IMR-90 (cell line): ENCODE data around the gene HPN. TPM values are rescaled to one million over a fixed set of nuclear protein-coding genes. Genes with fewer than 3 reads are reported as not detected.

Experiments
- ATAC-seq: fragments of 200-7000 bp; cut with Tn5 transposase; 2 replicates; pipeline ENCODE4 v1.9.1; 2020; ENCODE audit warnings: low read depth, mild to moderate bottlenecking, moderate library complexity
- BruUV-seq: library from RNA; stranded (reverse); fragments of 400-500 nt; replicated peaks from 2 replicates; lab custom pipeline; 2021; lab: Mats Ljungman, UMichigan
- CTCF ChIA-PET: fragments of 300-600 bp; formaldehyde crosslinking; extraction: SDS; loops from one replicate; lab custom pipeline; 2021; ENCODE audit warnings: antibody characterized with exemption; lab: Yijun Ruan, JAX
- POLR2A ChIA-PET: fragments of 300-600 bp; sonication (Branson Sonifier 250); formaldehyde crosslinking; loops from one replicate; lab custom pipeline; 2022; ENCODE audit warnings: antibody characterized with exemption; ENCODE audit not compliant: unreplicated experiment; lab: Charles Lee
- DNase-seq: peaks from one replicate; pipeline ENCODE4 v3.0.0; 2013
- H2AFZ ChIP-seq: replicated peaks from 2 replicates; pipeline ENCODE3; 2013; ENCODE audit warnings: low read length, mild to moderate bottlenecking; ENCODE audit not compliant: poor library complexity
- H2AK5ac ChIP-seq: 2 replicates; pipeline ENCODE4 v1.6.1; 2013; ENCODE audit warnings: low read depth, low read length, inconsistent platforms
- H2AK9ac ChIP-seq: replicated peaks from 2 replicates; pipeline ENCODE3; 2013; ENCODE audit warnings: mild to moderate bottlenecking, low read depth, low read length, moderate library complexity; ENCODE audit not compliant: poor library complexity
- H2BK120ac ChIP-seq: 2 replicates; pipeline ENCODE4 v1.6.1; 2013; ENCODE audit warnings: low read depth, low read length, inconsistent platforms
- H2BK15ac ChIP-seq: 3 replicates; pipeline ENCODE4 v1.6.1; 2013; ENCODE audit warnings: low read depth, low read length, inconsistent platforms
- H2BK20ac ChIP-seq: 2 replicates; pipeline ENCODE4 v1.6.1; 2013; ENCODE audit warnings: low read depth, mild to moderate bottlenecking, inconsistent platforms, low read length, moderate library complexity
- H2BK5ac ChIP-seq: 2 replicates; pipeline ENCODE4 v1.6.1; 2013; ENCODE audit warnings: mild to moderate bottlenecking, low read depth, low read length, inconsistent platforms; ENCODE audit not compliant: poor library complexity, severe bottlenecking
- H3K14ac ChIP-seq: replicated peaks from 2 replicates; pipeline ENCODE4 v1.6.1; 2013; ENCODE audit warnings: low read depth, low read length, inconsistent platforms
- H3K18ac ChIP-seq: 2 replicates; pipeline ENCODE4 v1.6.1; 2013; ENCODE audit warnings: low read depth, low read length, control low read depth
- H3K23ac ChIP-seq: 2 replicates; pipeline ENCODE4 v1.6.1; 2013; ENCODE audit warnings: low read depth, low read length, inconsistent platforms
- H3K27ac ChIP-seq: 2 replicates; pipeline ENCODE4 v1.5.1; 2013; ENCODE audit warnings: mild to moderate bottlenecking, control low read depth, low read length; ENCODE audit not compliant: insufficient read depth
- H3K27me3 ChIP-seq: 2 replicates; pipeline ENCODE4 v1.6.1; 2013; ENCODE audit warnings: low read length; ENCODE audit not compliant: control insufficient read depth, insufficient read depth
- H3K36me3 ChIP-seq: 2 replicates; pipeline ENCODE4 v1.6.1; 2013; ENCODE audit warnings: low read length, mixed read lengths; ENCODE audit not compliant: control insufficient read depth, insufficient read depth
- H3K4ac ChIP-seq: 2 replicates; pipeline ENCODE4 v1.6.1; 2013; ENCODE audit warnings: low read depth, low read length, inconsistent platforms
- H3K4me1 ChIP-seq: 2 replicates; pipeline ENCODE4 v1.6.1; 2013; ENCODE audit warnings: low read length, mixed read lengths; ENCODE audit not compliant: control insufficient read depth, insufficient read depth
- H3K4me2 ChIP-seq: 2 replicates; pipeline ENCODE4 v1.6.1; 2013; ENCODE audit warnings: low read depth, mild to moderate bottlenecking, control low read depth, low read length, moderate library complexity
- H3K4me3 ChIP-seq: 2 replicates; pipeline ENCODE4 v1.5.1; 2013; ENCODE audit warnings: low read depth, mild to moderate bottlenecking, control low read depth, low read length, moderate library complexity; ENCODE audit not compliant: insufficient read depth
- H3K56ac ChIP-seq: 2 replicates; pipeline ENCODE4 v1.6.1; 2013; ENCODE audit warnings: low read length, inconsistent platforms; ENCODE audit not compliant: insufficient read depth; ENCODE audit errors: extremely low read depth
- H3K79me1 ChIP-seq, 2 experiments: 2 replicates each; pipeline ENCODE4 v1.6.1; 2013; ENCODE audit warnings: low read length in 2 of 2, inconsistent platforms in 1 of 2, low read depth in 1 of 2
- H3K9ac ChIP-seq: 2 replicates; pipeline ENCODE4 v1.6.1; 2013; ENCODE audit warnings: low read depth, low read length, control low read depth
- H3K9me1 ChIP-seq: 2 replicates; pipeline ENCODE4 v1.6.1; 2013; ENCODE audit warnings: low read length, inconsistent platforms; ENCODE audit not compliant: insufficient read depth
- H3K9me3 ChIP-seq: 2 replicates; pipeline ENCODE4 v1.6.1; 2013; ENCODE audit warnings: low read length; ENCODE audit not compliant: control insufficient read depth, insufficient read depth
- H4K20me1 ChIP-seq: 2 replicates; pipeline ENCODE4 v1.6.1; 2013; ENCODE audit warnings: low read length, inconsistent platforms; ENCODE audit not compliant: insufficient read depth
- H4K5ac ChIP-seq: 2 replicates; pipeline ENCODE4 v1.6.1; 2013; ENCODE audit warnings: mild to moderate bottlenecking, low read depth, low read length, control low read depth
- H4K8ac ChIP-seq, 2 experiments: 2 replicates each; pipeline ENCODE4 v1.6.1; 2013; ENCODE audit warnings: low read depth in 2 of 2, low read length in 2 of 2, control low read depth in 1 of 2, inconsistent platforms in 1 of 2
- H4K91ac ChIP-seq: 2 replicates; pipeline ENCODE4 v1.6.1; 2013; ENCODE audit warnings: low read depth, low read length, inconsistent platforms; ENCODE audit not compliant: insufficient read depth
- BHLHE40 ChIP-seq: fragments of 150-350 bp; IDR thresholded peaks from 2 replicates; pipeline ENCODE4 v1.6.1; 2016; ENCODE audit warnings: mild to moderate bottlenecking, low read depth, low read length
- CEBPB ChIP-seq: IDR thresholded peaks from 2 replicates; pipeline ENCODE4 v1.6.1; 2012; ENCODE audit warnings: low read depth, low read length, improper control_type of control experiment
- CHD1 ChIP-seq: IDR thresholded peaks from 2 replicates; pipeline ENCODE4 v1.6.1; 2012; ENCODE audit warnings: low read depth, low read length, improper control_type of control experiment
- ELK1 ChIP-seq: fragments of 150-350 bp; IDR thresholded peaks from 2 replicates; pipeline ENCODE4 v1.6.1; 2016; ENCODE audit warnings: low read depth, mild to moderate bottlenecking, low read length, moderate library complexity, borderline replicate concordance
- FOS ChIP-seq: fragments of 150-350 bp; IDR thresholded peaks from 2 replicates; pipeline ENCODE4 v1.6.1; 2016; ENCODE audit warnings: low read depth, low read length
- MAFK ChIP-seq: IDR thresholded peaks from 2 replicates; pipeline ENCODE4 v1.6.1; 2012; ENCODE audit warnings: low read depth, low read length, improper control_type of control experiment
- MAZ ChIP-seq: IDR thresholded peaks from 2 replicates; pipeline ENCODE4 v1.6.1; 2012; ENCODE audit warnings: low read depth, mild to moderate bottlenecking, low read length, improper control_type of control experiment, moderate library complexity, borderline replicate concordance
- MXI1 ChIP-seq: IDR thresholded peaks from 2 replicates; pipeline ENCODE4 v1.6.1; 2012; ENCODE audit warnings: low read depth, mild to moderate bottlenecking, low read length, moderate library complexity, borderline replicate concordance
- NFE2L2 ChIP-seq: fragments of 150-350 bp; IDR thresholded peaks from 2 replicates; pipeline ENCODE4 v1.6.1; 2016; ENCODE audit warnings: low read depth, mild to moderate bottlenecking, low read length
- POLR2A ChIP-seq: IDR thresholded peaks from 2 replicates; pipeline ENCODE4 v1.6.1; 2012; ENCODE audit warnings: mild to moderate bottlenecking, low read depth, low read length
- RAD21 ChIP-seq: IDR thresholded peaks from 2 replicates; pipeline ENCODE4 v1.6.1; 2012; ENCODE audit warnings: low read length, improper control_type of control experiment
- RCOR1 ChIP-seq: IDR thresholded peaks from 2 replicates; pipeline ENCODE4 v1.6.1; 2012; ENCODE audit warnings: mild to moderate bottlenecking, low read length, improper control_type of control experiment; ENCODE audit not compliant: insufficient replicate concordance
- RFX5 ChIP-seq: IDR thresholded peaks from 2 replicates; pipeline ENCODE4 v1.8.0; 2012; ENCODE audit warnings: low read depth, mild to moderate bottlenecking, low read length, moderate library complexity
- SMC3 ChIP-seq: fragments of 150-350 bp; IDR thresholded peaks from 2 replicates; pipeline ENCODE4 v1.6.1; 2016; ENCODE audit warnings: low read depth, mild to moderate bottlenecking, antibody characterized with exemption, low read length, moderate library complexity
- WGBS, 2 experiments: methylation state at CpG; one replicate each; pipeline versions ENCODE4 v1.1.5 to v1.1.7; 2013; ENCODE audit warnings: missing lambda C conversion rate in 2 of 2; ENCODE audit not compliant: insufficient read length in 1 of 2; ENCODE audit errors: extremely low coverage in 2 of 2; 5-methylcytosine and 5-hydroxymethylcytosine counted together
- dilution Hi-C: fragments of 300-500 bp; cut with HindIII; formaldehyde crosslinking; loops from one replicate; pipeline ENCODE4 v1.14.3; 2018; ENCODE audit warnings: low sequenced_read_pairs; ENCODE audit not compliant: unreplicated experiment
- in situ Hi-C: fragments of 300-500 bp; cut with MboI; formaldehyde crosslinking; loops from 3 replicates; pipeline ENCODE4 v1.14.3; 2019; ENCODE audit warnings: low sequenced_read_pairs, inconsistent platforms, mixed read lengths
- intact Hi-C: fragments of 100-400 bp; cut with micrococcal nuclease; formaldehyde crosslinking; loops from 2 replicates; pipeline ENCODE4 v1.10.0; 2022
- polyA plus RNA-seq, 3 experiments: library from polyadenylated mRNA; depleted of rRNA; stranded (reverse); fragments of >200 nt; gene quantifications; 2 replicates each; pipeline ENCODE4 v1.2.3, GENCODE V29; 2012; ENCODE audit warnings: low replicate concordance in 1 of 3
- total RNA-seq: library from RNA; depleted of rRNA; stranded (reverse); fragments of >200 nt; gene quantifications from 2 replicates; pipeline ENCODE4 v1.2.3, GENCODE V29; 2012
- TF ChIP-seq, protein P1 (sequence below): fragments of 150-350 bp; IDR thresholded peaks from 2 replicates; pipeline ENCODE4 v1.6.1; 2017; ENCODE audit warnings: mild to moderate bottlenecking, antibody characterized with exemption, low read length, low read depth
- TF ChIP-seq, protein P2 (sequence below): conservative IDR thresholded peaks from 2 replicates; pipeline ENCODE4 v1.5.1; 2012; ENCODE audit warnings: mild to moderate bottlenecking, low read depth, low read length, improper control_type of control experiment

The HPN gene
- total and polyA plus RNA-seq, 2 of the 4 experiments (the other 2 are of a cell fraction) = not detected

DNA sequence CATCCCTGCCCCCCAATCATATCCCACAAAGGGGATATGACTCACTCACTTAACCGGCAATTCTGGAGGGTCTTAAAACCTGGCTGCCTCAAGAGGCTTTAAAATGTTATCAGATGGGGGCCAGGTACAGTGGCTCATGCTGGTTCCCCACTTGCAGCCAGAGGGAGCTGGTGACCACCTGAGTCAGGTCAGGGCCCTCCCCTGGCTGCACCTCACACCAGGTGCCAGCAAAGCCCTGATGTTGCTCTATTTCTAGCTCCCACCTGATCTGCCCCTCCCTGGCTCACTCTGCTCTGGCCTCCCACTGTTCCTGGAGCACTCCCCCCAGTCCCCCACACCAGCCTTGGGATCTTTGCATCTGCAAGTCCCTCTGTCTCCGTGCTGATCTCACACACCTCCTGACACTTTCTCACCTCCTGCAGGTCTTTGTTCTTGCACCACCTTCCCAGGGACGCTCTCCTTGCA, 14.2 kb downstream of the HPN start:
- 0% methylated on average over 1 of the region's 3 CpGs; no CpG with 5 or more reads in 1 of the 2 experiments for WGBS, 2 experiments
- no peak overlapping the region for H2AFZ ChIP-seq
- no peak overlapping the region for H2AK5ac ChIP-seq
- no peak overlapping the region for H4K8ac ChIP-seq
- no TSS peak for BruUV-seq
- no peak overlapping the region for H3K9ac ChIP-seq
- H3K56ac ChIP-seq = no peak overlapping the region
- H3K9me3 ChIP-seq = no peaks in the 10 kb centered on the region
- H3K4me3 ChIP-seq = no peak overlapping the region
- ChIA-PET CTCF (interaction anchor here (1.6 kb wide), 1 partner anchor 11 kb away, joined by 3 read pairs; no protein-coding TSS in a partner anchor), POLR2A (no interaction called here)
- no peak overlapping the region for H4K91ac ChIP-seq
- H4K20me1 ChIP-seq = no peaks in the 10 kb centered on the region
- ATAC-seq = no peak
- H4K5ac ChIP-seq = no peak overlapping the region
- no peak overlapping the region for H3K4ac ChIP-seq
- no peaks in the 10 kb centered on the region for H3K9me1 ChIP-seq
- H2AK9ac ChIP-seq = no peak overlapping the region
- no peak overlapping the region for H3K14ac ChIP-seq
- H3K27me3 ChIP-seq = peaks cover 25% of the 10 kb centered on the region
- H2BK5ac ChIP-seq = no peak overlapping the region
- no peak overlapping the region for H3K4me2 ChIP-seq
- dilution Hi-C loops (no loop called here), in situ Hi-C loops (no loop called here), intact Hi-C loops (no loop called here)
- no peaks in the 10 kb centered on the region for H3K36me3 ChIP-seq
- no peak overlapping the region for H3K23ac ChIP-seq
- H3K18ac ChIP-seq = no peak overlapping the region
- no peak overlapping the region for H2BK15ac ChIP-seq
- no peaks in the 10 kb centered on the region for H3K4me1 ChIP-seq
- H3K27ac ChIP-seq = no peak overlapping the region
- H2BK20ac ChIP-seq = no peak overlapping the region
- no peak for DNase-seq
- no peaks in the 10 kb centered on the region for H3K79me1 ChIP-seq
- H2BK120ac ChIP-seq = no peak overlapping the region
- TF ChIP-seq ELK1 (no peak), NFE2L2 (no peak), RAD21 (no peak), RFX5 (no peak), BHLHE40 (no peak), SMC3 (no peak), POLR2A (no peak), MXI1 (no peak), RCOR1 (no peak), MAFK (no peak), CEBPB (no peak), FOS (no peak), CHD1 (no peak), MAZ (no peak)
- TF ChIP-seq, protein P1, sequence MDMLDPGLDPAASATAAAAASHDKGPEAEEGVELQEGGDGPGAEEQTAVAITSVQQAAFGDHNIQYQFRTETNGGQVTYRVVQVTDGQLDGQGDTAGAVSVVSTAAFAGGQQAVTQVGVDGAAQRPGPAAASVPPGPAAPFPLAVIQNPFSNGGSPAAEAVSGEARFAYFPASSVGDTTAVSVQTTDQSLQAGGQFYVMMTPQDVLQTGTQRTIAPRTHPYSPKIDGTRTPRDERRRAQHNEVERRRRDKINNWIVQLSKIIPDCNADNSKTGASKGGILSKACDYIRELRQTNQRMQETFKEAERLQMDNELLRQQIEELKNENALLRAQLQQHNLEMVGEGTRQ = no peak
- TF ChIP-seq, protein P2, sequence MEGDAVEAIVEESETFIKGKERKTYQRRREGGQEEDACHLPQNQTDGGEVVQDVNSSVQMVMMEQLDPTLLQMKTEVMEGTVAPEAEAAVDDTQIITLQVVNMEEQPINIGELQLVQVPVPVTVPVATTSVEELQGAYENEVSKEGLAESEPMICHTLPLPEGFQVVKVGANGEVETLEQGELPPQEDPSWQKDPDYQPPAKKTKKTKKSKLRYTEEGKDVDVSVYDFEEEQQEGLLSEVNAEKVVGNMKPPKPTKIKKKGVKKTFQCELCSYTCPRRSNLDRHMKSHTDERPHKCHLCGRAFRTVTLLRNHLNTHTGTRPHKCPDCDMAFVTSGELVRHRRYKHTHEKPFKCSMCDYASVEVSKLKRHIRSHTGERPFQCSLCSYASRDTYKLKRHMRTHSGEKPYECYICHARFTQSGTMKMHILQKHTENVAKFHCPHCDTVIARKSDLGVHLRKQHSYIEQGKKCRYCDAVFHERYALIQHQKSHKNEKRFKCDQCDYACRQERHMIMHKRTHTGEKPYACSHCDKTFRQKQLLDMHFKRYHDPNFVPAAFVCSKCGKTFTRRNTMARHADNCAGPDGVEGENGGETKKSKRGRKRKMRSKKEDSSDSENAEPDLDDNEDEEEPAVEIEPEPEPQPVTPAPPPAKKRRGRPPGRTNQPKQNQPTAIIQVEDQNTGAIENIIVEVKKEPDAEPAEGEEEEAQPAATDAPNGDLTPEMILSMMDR = no peak
